Measurements from ENCODE around the gene MBOAT7.

Gene MBOAT7

DNA sequence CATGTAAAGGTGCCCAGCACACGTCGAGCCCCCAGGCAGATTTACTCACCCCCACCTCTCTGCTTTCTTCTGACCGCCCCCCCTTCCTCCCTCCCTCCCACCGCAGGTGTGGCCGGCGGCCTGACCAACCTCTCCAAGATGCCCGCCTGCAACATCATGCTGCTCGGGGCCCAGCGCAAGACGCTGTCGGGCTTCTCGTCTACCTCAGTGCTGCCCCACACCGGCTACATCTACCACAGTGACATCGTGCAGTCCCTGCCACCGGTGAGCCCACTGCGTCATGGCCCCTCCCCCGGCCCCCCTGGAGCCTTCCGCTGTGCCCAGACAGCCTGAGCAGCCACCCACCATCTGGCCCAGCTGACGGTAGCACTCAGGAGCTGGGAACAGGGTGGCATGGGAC lies 65.0 kb downstream of the MBOAT7 start:
- TF ChIP-seq, protein P1, sequence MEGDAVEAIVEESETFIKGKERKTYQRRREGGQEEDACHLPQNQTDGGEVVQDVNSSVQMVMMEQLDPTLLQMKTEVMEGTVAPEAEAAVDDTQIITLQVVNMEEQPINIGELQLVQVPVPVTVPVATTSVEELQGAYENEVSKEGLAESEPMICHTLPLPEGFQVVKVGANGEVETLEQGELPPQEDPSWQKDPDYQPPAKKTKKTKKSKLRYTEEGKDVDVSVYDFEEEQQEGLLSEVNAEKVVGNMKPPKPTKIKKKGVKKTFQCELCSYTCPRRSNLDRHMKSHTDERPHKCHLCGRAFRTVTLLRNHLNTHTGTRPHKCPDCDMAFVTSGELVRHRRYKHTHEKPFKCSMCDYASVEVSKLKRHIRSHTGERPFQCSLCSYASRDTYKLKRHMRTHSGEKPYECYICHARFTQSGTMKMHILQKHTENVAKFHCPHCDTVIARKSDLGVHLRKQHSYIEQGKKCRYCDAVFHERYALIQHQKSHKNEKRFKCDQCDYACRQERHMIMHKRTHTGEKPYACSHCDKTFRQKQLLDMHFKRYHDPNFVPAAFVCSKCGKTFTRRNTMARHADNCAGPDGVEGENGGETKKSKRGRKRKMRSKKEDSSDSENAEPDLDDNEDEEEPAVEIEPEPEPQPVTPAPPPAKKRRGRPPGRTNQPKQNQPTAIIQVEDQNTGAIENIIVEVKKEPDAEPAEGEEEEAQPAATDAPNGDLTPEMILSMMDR (conservative IDR thresholded peaks at IDR 0.05): no peak
- no peak overlapping the region for H3K27ac ChIP-seq

DNA sequence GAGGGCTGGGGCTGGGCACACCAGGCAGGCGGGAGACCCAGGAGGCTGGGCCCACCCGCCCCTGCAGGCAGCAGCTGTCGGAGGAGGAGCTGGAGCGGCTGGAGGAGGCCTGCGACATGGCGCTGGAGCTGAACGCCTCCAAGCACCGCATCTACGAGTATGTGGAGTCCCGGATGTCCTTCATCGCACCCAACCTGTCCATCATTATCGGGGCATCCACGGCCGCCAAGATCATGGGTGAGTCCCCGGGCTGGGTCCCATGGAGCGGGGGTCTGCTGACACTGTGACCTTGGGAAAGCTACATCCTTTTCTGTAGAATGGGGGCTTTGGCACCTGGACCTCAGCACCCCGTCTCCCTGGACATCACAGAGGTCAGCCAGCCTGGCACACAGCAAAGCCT lies 65.7 kb downstream of the MBOAT7 start:
- H3K27ac ChIP-seq: no peak overlapping the region
- TF ChIP-seq, protein P1 (conservative IDR thresholded peaks at IDR 0.05): no peak

All from VCaP (cell line).